Measurements from ENCODE around the gene CTBP2. TPM values are rescaled to one million over a fixed set of nuclear protein-coding genes. Genes with fewer than 3 reads are reported as not detected.

CTBP2 gene
- total and polyA plus RNA-seq, 2 of the 13 experiments (the other 11 are each of a cell fraction or from before 2014, with no cell fraction given): 0.08 TPM; not detected in 1

DNA sequence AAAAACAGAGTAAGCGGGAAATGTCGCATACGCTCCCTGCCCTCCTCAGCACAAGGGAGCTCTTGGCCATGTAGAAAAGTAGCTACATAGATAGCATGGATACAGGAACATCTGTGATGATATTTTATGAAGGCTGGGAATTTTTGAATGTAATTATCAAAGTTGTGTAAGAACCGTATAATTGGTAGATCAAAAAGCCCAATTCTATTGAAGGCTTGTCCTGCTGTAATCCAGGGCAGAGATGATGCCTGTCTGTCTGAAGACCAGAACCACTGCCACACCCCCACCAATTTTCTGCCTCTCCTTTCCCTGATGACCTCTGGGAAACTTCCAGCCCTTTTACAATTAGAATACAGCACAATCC, 167.0 kb downstream of the CTBP2 start:
- no peaks in the 10 kb centered on the region for H3K9me3 ChIP-seq (ENCODE audit: low read length)
- 96% methylated on average over 4 of the region's 4 CpGs for WGBS (ENCODE audit: low lambda C conversion rate)
- POLR2A ChIA-PET: no interaction called here
- no TSS peak for BruUV-seq (replicated peaks)
- H3K27me3 ChIP-seq (ENCODE audit: control insufficient read depth in 1 of 2, insufficient read depth in 2 of 2, low read length in 2 of 2): peaks cover 1 to 16% of the 10 kb centered on the region in 2 experiments; a peak in 2 of 5 replicates
- no peaks in the 10 kb centered on the region for H3K79me2 ChIP-seq (ENCODE audit: insufficient read depth, low read length)
- TF ChIP-seq, protein P1, sequence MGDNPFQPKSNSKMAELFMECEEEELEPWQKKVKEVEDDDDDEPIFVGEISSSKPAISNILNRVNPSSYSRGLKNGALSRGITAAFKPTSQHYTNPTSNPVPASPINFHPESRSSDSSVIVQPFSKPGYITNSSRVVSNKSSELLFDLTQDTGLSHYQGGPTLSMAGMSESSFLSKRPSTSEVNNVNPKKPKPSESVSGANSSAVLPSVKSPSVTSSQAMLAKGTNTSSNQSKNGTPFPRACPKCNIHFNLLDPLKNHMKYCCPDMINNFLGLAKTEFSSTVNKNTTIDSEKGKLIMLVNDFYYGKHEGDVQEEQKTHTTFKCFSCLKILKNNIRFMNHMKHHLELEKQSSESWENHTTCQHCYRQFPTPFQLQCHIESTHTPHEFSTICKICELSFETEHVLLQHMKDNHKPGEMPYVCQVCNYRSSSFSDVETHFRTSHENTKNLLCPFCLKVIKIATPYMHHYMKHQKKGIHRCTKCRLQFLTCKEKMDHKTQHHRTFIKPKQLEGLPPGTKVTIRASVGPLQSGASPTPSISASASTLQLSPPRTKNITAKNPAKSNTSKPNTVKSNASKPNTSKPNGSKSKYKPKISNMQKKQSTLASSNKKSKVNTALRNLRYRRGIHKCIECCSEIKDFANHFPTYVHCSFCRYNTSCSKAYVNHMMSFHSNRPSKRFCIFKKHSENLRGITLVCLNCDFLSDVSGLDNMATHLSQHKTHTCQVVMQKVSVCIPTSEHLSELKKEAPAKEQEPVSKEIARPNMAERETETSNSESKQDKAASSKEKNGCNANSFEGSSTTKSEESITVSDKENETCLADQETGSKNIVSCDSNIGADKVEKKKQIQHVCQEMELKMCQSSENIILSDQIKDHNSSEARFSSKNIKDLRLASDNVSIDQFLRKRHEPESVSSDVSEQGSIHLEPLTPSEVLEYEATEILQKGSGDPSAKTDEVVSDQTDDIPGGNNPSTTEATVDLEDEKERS (CRISPR knock-in tag; IDR thresholded peaks at IDR 0.05): no peak
- TF ChIP-seq ZNF17 (CRISPR knock-in tag; IDR thresholded peaks at IDR 0.05) (no peak), DNMT1 (CRISPR knock-in tag; IDR thresholded peaks at IDR 0.05) (no peak), MED1 (CRISPR knock-in tag; IDR thresholded peaks at IDR 0.05) (no peak), HOXA3 (CRISPR knock-in tag; IDR thresholded peaks at IDR 0.05) (no peak), ZNF777 (CRISPR knock-in tag; IDR thresholded peaks at IDR 0.05) (no peak), ZNF616 (CRISPR knock-in tag; IDR thresholded peaks at IDR 0.05; ENCODE audit: low read depth) (no peak), ZBTB8A (CRISPR knock-in tag; IDR thresholded peaks at IDR 0.05; ENCODE audit: borderline replicate concordance, low read depth) (no peak), NRL (CRISPR knock-in tag; IDR thresholded peaks at IDR 0.05; ENCODE audit: borderline replicate concordance) (no peak), MXI1 (IDR thresholded peaks at IDR 0.05; ENCODE audit: borderline replicate concordance, low read depth, low read length) (no peak), ZNF354B (CRISPR knock-in tag; IDR thresholded peaks at IDR 0.05) (no peak), ZNF33B (CRISPR knock-in tag; IDR thresholded peaks at IDR 0.05) (no peak), RFX5 (IDR thresholded peaks at IDR 0.05; ENCODE audit: low read depth, low read length) (no peak), ZNF737 (CRISPR knock-in tag; IDR thresholded peaks at IDR 0.05; ENCODE audit: borderline replicate concordance) (no peak), ZNF776 (CRISPR knock-in tag; IDR thresholded peaks at IDR 0.05) (no peak), ZNF775 (CRISPR knock-in tag; IDR thresholded peaks at IDR 0.05; ENCODE audit: borderline replicate concordance) (no peak)
- TF ChIP-seq, protein P2, sequence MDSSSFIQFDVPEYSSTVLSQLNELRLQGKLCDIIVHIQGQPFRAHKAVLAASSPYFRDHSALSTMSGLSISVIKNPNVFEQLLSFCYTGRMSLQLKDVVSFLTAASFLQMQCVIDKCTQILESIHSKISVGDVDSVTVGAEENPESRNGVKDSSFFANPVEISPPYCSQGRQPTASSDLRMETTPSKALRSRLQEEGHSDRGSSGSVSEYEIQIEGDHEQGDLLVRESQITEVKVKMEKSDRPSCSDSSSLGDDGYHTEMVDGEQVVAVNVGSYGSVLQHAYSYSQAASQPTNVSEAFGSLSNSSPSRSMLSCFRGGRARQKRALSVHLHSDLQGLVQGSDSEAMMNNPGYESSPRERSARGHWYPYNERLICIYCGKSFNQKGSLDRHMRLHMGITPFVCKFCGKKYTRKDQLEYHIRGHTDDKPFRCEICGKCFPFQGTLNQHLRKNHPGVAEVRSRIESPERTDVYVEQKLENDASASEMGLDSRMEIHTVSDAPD (CRISPR knock-in tag; IDR thresholded peaks at IDR 0.05): no peak
- TF ChIP-seq, protein P3, sequence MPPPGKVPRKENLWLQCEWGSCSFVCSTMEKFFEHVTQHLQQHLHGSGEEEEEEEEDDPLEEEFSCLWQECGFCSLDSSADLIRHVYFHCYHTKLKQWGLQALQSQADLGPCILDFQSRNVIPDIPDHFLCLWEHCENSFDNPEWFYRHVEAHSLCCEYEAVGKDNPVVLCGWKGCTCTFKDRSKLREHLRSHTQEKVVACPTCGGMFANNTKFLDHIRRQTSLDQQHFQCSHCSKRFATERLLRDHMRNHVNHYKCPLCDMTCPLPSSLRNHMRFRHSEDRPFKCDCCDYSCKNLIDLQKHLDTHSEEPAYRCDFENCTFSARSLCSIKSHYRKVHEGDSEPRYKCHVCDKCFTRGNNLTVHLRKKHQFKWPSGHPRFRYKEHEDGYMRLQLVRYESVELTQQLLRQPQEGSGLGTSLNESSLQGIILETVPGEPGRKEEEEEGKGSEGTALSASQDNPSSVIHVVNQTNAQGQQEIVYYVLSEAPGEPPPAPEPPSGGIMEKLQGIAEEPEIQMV (CRISPR knock-in tag; IDR thresholded peaks at IDR 0.05; ENCODE audit: low read depth): no peak
- DNase-seq (ENCODE audit: low spot score) (no peak), ATAC-seq (no peak), FAIRE-seq (no peak)
- H2AFZ ChIP-seq (ENCODE audit: low read length): no peak overlapping the region
- CTCF ChIA-PET (ENCODE audit: low intra/inter-chr PET ratio, low total read pairs): no interaction called here
- H3K9ac ChIP-seq (ENCODE audit: insufficient read depth, low read depth, low read length): no peak overlapping the region
- no peaks in the 10 kb centered on the region; the same call in 1 of the 2 replicates for H4K20me1 ChIP-seq (ENCODE audit: insufficient read depth, low read length)
- H3K4me3 ChIP-seq (replicated peaks in 1 of 3; ENCODE audit: insufficient read depth in 1 of 3, low read depth in 2 of 3, low read length in 3 of 3): no peak overlapping the region
- no peaks in the 10 kb centered on the region for H3K4me1 ChIP-seq (ENCODE audit: insufficient read depth, low read length)
- intact Hi-C loops (cut with micrococcal nuclease; ENCODE audit: unreplicated experiment): no loop called here
- peaks cover 0 to 2% of the 10 kb centered on the region in 2 experiments; a peak in 1 of 5 replicates for H3K36me3 ChIP-seq (replicated peaks in 1 of 2; ENCODE audit: control insufficient read depth in 1 of 2, insufficient read depth in 2 of 2, low read length in 2 of 2)
- no peak overlapping the region for H3K27ac ChIP-seq (ENCODE audit: extremely low read length, insufficient read depth, low read length)
- H3K4me2 ChIP-seq (ENCODE audit: low read depth, low read length): no peak overlapping the region
- in situ Hi-C loops (cut with HindIII; ENCODE audit: extremely low pct_ligation_motif_present, low pct_unique_long_range_greater_than_20kb): no loop called here

Data from HepG2 (cell line).